ENCODE data around the gene TRIM60.
"Not testable (repeated sequence)": the region's sequence is repeated elsewhere in the genome, so short reads cannot be mapped to it uniquely, and the experiment has no call there.

Gene TRIM60

GRCh38 chr4:165077034-165077578, 45.3 kb downstream of the TRIM60 start:
- Mint-ChIP-seq H3K36me3 (peaks cover 42 to 51% of the 10 kb centered on the region in 2 donors), H3K27ac (no peak overlapping the region)
- no peak for ATAC-seq (replicated peaks)

GRCh38 chr4:165079476-165079875, 47.7 kb downstream of the TRIM60 start:
- ATAC-seq (replicated peaks), result peak; percentile 52 to 68
- no peak overlapping the region for H3K27ac Mint-ChIP-seq
- peaks cover 31 to 42% of the 10 kb centered on the region in 2 donors for H3K36me3 Mint-ChIP-seq
- no peak for DNase-seq
- H3K4me1 Mint-ChIP-seq, result peaks cover 0 to 3% of the 10 kb centered on the region in 2 donors
- no peak overlapping the region for H3K4me3 Mint-ChIP-seq
- H3K27me3 Mint-ChIP-seq, result no peaks in the 10 kb centered on the region
- no peaks in the 10 kb centered on the region for H3K9me3 Mint-ChIP-seq

More at GRCh38 chr4:165077034-165077578, 45.3 kb downstream of the TRIM60 start:
- DNase-seq, result no peak
- Mint-ChIP-seq H3K9me3 (no peaks in the 10 kb centered on the region), H3K4me3 (no peak overlapping the region), H3K4me1 (peaks cover 0 to 3% of the 10 kb centered on the region in 2 donors), H3K27me3 (no peaks in the 10 kb centered on the region)

- not testable (repeated sequence) for ATAC-seq (replicated peaks); DNase-seq
- peak overlapping the region; percentile 56 for H3K27ac Mint-ChIP-seq
Measured at GRCh38 chr4:165084787-165085186, 53.0 kb downstream of the TRIM60 start.

GRCh38 chr4:165085946-165086345, 54.1 kb downstream of the TRIM60 start:
- H3K36me3 Mint-ChIP-seq, result peaks cover 34 to 39% of the 10 kb centered on the region in 2 donors
- H3K9me3 Mint-ChIP-seq, result no peaks in the 10 kb centered on the region
- DNase-seq (no peak), ATAC-seq (replicated peaks) (no peak)
- no peak overlapping the region for H3K4me3 Mint-ChIP-seq
- no peaks in the 10 kb centered on the region for H3K27me3 Mint-ChIP-seq
- H3K27ac Mint-ChIP-seq, result no peak overlapping the region
- no peaks in the 10 kb centered on the region for H3K4me1 Mint-ChIP-seq

More at GRCh38 chr4:165084787-165085186, 53.0 kb downstream of the TRIM60 start:
- not testable (repeated sequence) for H3K4me1 Mint-ChIP-seq, H3K4me3 Mint-ChIP-seq, H3K27me3 Mint-ChIP-seq, H3K9me3 Mint-ChIP-seq
- H3K36me3 Mint-ChIP-seq, result peaks cover 31 to 34% of the 10 kb centered on the region in 2 donors

GRCh38 chr4:165088366-165088765, 56.6 kb downstream of the TRIM60 start:
- DNase-seq, result no peak
- Mint-ChIP-seq H3K27me3 (no peaks in the 10 kb centered on the region), H3K4me1 (no peaks in the 10 kb centered on the region), H3K9me3 (no peaks in the 10 kb centered on the region), H3K36me3 (peaks cover 42 to 46% of the 10 kb centered on the region in 2 donors), H3K27ac (no peak overlapping the region), H3K4me3 (no peak overlapping the region)
- no peak for ATAC-seq (replicated peaks)
